PC-3 (cell line): ENCODE results near the gene SNRPN.

Experiments used
- CTCF ChIP-seq: fragments of 300-600 bp; sonication (generic); conservative IDR thresholded peaks from 2 replicates; pipeline ENCODE4 v1.5.1; 2017; ENCODE audit warnings: antibody characterized with exemption, low read depth, mild to moderate bottlenecking, low read length
- EZH2 ChIP-seq: fragments of 300-600 bp; sonication (generic); IDR thresholded peaks from one replicate; pipeline ENCODE4 v1.6.1; 2017; ENCODE audit warnings: antibody characterized with exemption, mild to moderate bottlenecking, low read length; ENCODE audit not compliant: unreplicated experiment

- TF ChIP-seq CTCF (no peak), EZH2 (no peak)
Measured at GRCh38 chr15:24944954-24945353, 9.8 kb upstream of the SNRPN start.
